ENCODE results near the gene CPSF4L. TPM values are rescaled to one million over a fixed set of nuclear protein-coding genes. Genes with fewer than 3 reads are reported as not detected.

The CPSF4L gene
- total RNA-seq, 6 experiments from 2014 or later, result not detected

DNA sequence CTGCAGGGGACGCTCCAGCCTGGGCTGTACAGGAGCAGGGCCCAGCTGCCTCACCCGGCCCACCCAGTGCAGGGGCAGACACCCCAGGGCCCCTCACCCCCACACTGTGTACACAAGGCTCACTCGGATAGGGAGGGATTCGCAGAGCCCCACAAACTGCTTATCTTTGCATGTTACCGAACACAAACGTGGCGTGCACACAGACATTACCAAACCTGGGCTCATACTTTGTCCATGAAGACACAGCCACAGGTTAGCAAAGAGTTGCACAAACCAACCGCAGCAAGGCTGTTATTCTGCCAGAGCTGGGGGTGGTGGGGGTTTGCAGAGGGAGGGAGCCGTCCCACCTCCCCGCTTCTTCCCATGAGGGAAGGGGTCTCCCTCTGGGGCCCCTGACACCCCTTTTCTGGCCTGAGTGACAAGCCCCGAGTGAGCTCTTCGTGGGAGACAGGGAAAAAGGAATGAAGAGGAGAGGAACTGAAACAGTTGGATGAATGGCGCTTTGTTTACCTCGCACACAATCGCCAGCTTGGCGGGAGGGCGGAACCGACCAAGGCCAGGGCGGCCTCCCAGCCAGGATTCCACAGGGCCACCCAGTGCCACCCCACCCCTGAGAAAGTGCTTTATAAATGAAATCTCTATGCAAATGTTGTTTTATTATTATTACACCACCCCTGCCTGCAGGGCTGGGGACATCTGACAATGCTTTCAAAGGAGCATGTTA is 434 bp upstream of the CPSF4L start:
- peak overlapping the region; percentile 57 to 86 (median 74) for H3K27ac ChIP-seq

DNA sequence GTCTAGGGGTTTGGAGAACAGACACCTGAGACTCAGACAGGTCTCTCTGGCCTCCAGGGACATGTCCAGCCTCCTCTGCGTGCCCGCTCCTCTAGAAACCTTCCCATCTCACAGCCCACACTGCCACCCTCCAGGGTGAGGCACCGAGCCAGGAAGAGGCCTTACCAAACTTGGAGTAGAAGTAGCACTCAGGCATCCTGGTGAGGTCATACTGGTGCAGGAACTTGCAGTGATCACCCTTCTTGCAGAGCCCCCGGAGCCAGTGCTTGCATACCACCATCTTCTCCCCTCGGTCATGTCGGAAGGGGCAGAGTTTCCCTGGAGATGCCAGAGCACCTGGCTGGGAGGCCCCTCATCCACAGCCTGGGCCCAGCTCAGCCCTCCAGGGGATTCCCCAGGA is 4.2 kb downstream of the CPSF4L start:
- Histone ChIP-seq H3K4me1 (peaks cover 0 to 11% (median 3%) of the 10 kb centered on the region in 4 donors), H3K27me3 (no peaks in the 10 kb centered on the region), H3K4me3 (no peak overlapping the region), H3K9me3 (no peaks in the 10 kb centered on the region), H3K36me3 (no peaks in the 10 kb centered on the region), H3K27ac (no peak overlapping the region)
- no CpG with 5 or more reads among the region's 6 CpGs for WGBS (ENCODE audit: insufficient coverage, low coverage, low lambda C conversion rate, missing lambda C conversion rate)
- DNase-seq, result peak in 1 of 3 donors; percentile 22
- intact Hi-C loops (cut with DNase I), result loop anchor here (5.0 kb wide), 1 partner anchor 110 kb away; no protein-coding TSS in a partner anchor
- TF ChIP-seq POLR2A (IDR thresholded peaks at IDR 0.05), result no peak
- TF ChIP-seq, protein P1, sequence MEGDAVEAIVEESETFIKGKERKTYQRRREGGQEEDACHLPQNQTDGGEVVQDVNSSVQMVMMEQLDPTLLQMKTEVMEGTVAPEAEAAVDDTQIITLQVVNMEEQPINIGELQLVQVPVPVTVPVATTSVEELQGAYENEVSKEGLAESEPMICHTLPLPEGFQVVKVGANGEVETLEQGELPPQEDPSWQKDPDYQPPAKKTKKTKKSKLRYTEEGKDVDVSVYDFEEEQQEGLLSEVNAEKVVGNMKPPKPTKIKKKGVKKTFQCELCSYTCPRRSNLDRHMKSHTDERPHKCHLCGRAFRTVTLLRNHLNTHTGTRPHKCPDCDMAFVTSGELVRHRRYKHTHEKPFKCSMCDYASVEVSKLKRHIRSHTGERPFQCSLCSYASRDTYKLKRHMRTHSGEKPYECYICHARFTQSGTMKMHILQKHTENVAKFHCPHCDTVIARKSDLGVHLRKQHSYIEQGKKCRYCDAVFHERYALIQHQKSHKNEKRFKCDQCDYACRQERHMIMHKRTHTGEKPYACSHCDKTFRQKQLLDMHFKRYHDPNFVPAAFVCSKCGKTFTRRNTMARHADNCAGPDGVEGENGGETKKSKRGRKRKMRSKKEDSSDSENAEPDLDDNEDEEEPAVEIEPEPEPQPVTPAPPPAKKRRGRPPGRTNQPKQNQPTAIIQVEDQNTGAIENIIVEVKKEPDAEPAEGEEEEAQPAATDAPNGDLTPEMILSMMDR (IDR thresholded peaks at IDR 0.05), result no peak
- no peak for ATAC-seq

More for the DNA sequence above, 434 bp upstream of the CPSF4L start:
- Histone ChIP-seq H3K4me3 (peak overlapping the region in 2 of 3 donors; percentile 32 to 48), H3K9me3 (no peaks in the 10 kb centered on the region), H3K4me1 (peaks cover 0 to 14% (median 6%) of the 10 kb centered on the region in 4 donors), H3K36me3 (no peaks in the 10 kb centered on the region), H3K27me3 (no peaks in the 10 kb centered on the region)
- ATAC-seq, result peak; percentile 87 to 93 (median 92)
- TF ChIP-seq, protein P1 (IDR thresholded peaks at IDR 0.05), result no peak
- peak; percentile 36 for TF ChIP-seq POLR2A (IDR thresholded peaks at IDR 0.05)
- peak; percentile 63 to 81 (median 75) for DNase-seq
- 40% methylated on average over 9 of the region's 19 CpGs for WGBS (ENCODE audit: insufficient coverage, low coverage, low lambda C conversion rate, missing lambda C conversion rate)
- intact Hi-C loops (cut with DNase I), result no loop called here

GRCh38 chr17:73256220-73256619 is 5.5 kb downstream of the CPSF4L start:
- intact Hi-C loops (cut with DNase I), result loop anchor here (5.0 kb wide), 1 partner anchor 111 kb away; no protein-coding TSS in a partner anchor
- DNase-seq, result peak in 1 of 3 donors; percentile 38
- TF ChIP-seq, protein P1 (IDR thresholded peaks at IDR 0.05), result no peak
- no peak for TF ChIP-seq POLR2A (IDR thresholded peaks at IDR 0.05)
- H3K27me3 ChIP-seq, result no peaks in the 10 kb centered on the region
- H3K27ac ChIP-seq, result no peak overlapping the region
- H3K4me1 ChIP-seq, result no peaks in the 10 kb centered on the region
- no peaks in the 10 kb centered on the region for H3K9me3 ChIP-seq
- 92% methylated on average over 2 of the region's 3 CpGs for WGBS (ENCODE audit: insufficient coverage, low coverage, low lambda C conversion rate, missing lambda C conversion rate)
- no peak overlapping the region for H3K4me3 ChIP-seq
- no peak for ATAC-seq
- no peaks in the 10 kb centered on the region for H3K36me3 ChIP-seq

GRCh38 chr17:73255671-73256181 is 6.0 kb downstream of the CPSF4L start:
- Histone ChIP-seq H3K36me3 (no peaks in the 10 kb centered on the region), H3K27me3 (no peaks in the 10 kb centered on the region), H3K9me3 (no peaks in the 10 kb centered on the region), H3K4me3 (no peak overlapping the region), H3K27ac (no peak overlapping the region), H3K4me1 (no peaks in the 10 kb centered on the region)
- TF ChIP-seq, protein P1 (IDR thresholded peaks at IDR 0.05), result peak; percentile 97 to 99 (median 98)
- TF ChIP-seq POLR2A (IDR thresholded peaks at IDR 0.05), result no peak
- DNase-seq, result peak; percentile 52 to 64 (median 56)
- intact Hi-C loops (cut with DNase I), result loop anchor here (5.0 kb wide), 1 partner anchor 112 kb away; no protein-coding TSS in a partner anchor
- peak; percentile 81 to 96 (median 87) for ATAC-seq
- WGBS (ENCODE audit: insufficient coverage, low coverage, low lambda C conversion rate, missing lambda C conversion rate), result 0% methylated on average over 4 of the region's 8 CpGs

Data from right lobe of liver (tissue), 6 donors.